HEK293 (cell line): ENCODE results near the gene TMEM200A.

ENCODE experiments used
- BCL11B ChIP-seq: fragments of 450-650 bp; formaldehyde crosslinking; IDR thresholded peaks from 2 replicates; pipeline ENCODE4 v1.5.1; 2016; ENCODE audit warnings: low read depth, missing biosample characterization, missing genetic modification characterization
- CTCF ChIP-seq: fragments of 450-650 bp; formaldehyde crosslinking; IDR thresholded peaks from 2 replicates; pipeline ENCODE4 v1.5.1; 2016; ENCODE audit warnings: missing biosample characterization, missing genetic modification characterization
- PATZ1 ChIP-seq: fragments of 450-650 bp; formaldehyde crosslinking; IDR thresholded peaks from 2 replicates; pipeline ENCODE4 v1.5.1; 2016; ENCODE audit warnings: missing biosample characterization, missing genetic modification characterization
- ZNF350 ChIP-seq: fragments of 450-650 bp; formaldehyde crosslinking; IDR thresholded peaks from 2 replicates; pipeline ENCODE4 v1.5.0; 2017; ENCODE audit warnings: missing biosample characterization, mild to moderate bottlenecking, missing genetic modification characterization
- ZNF48 ChIP-seq: fragments of 450-650 bp; formaldehyde crosslinking; IDR thresholded peaks from 2 replicates; pipeline ENCODE4 v1.5.1; 2016; ENCODE audit warnings: missing biosample characterization, missing genetic modification characterization
- ZNF558 ChIP-seq: fragments of 450-650 bp; formaldehyde crosslinking; IDR thresholded peaks from 2 replicates; pipeline ENCODE4 v1.5.1; 2016; ENCODE audit warnings: missing biosample characterization, missing genetic modification characterization
- TF ChIP-seq, protein P1 (sequence below): fragments of 450-650 bp; formaldehyde crosslinking; IDR thresholded peaks from 2 replicates; pipeline ENCODE4 v1.5.1; 2017; ENCODE audit warnings: missing biosample characterization, missing genetic modification characterization
- TF ChIP-seq, protein P2 (sequence below): fragments of 450-650 bp; formaldehyde crosslinking; IDR thresholded peaks from 2 replicates; pipeline ENCODE4 v1.5.1; 2016; ENCODE audit warnings: missing biosample characterization, missing genetic modification characterization
- TF ChIP-seq, protein P3 (sequence below): fragments of 450-650 bp; formaldehyde crosslinking; IDR thresholded peaks from 2 replicates; pipeline ENCODE4 v1.5.1; 2016; ENCODE audit warnings: missing biosample characterization, missing genetic modification characterization
- TF ChIP-seq, protein P4 (sequence below): fragments of 450-650 bp; formaldehyde crosslinking; IDR thresholded peaks from 2 replicates; pipeline ENCODE4 v1.5.1; 2016; ENCODE audit warnings: missing biosample characterization, missing genetic modification characterization, low read depth

GRCh38 chr6:130354322-130354721 lies 11.5 kb upstream of the TMEM200A start:
- TF ChIP-seq CTCF (tag by site-specific recombination) (no peak), ZNF350 (no peak), BCL11B (tag by site-specific recombination) (no peak), PATZ1 (tag by site-specific recombination) (no peak), ZNF48 (tag by site-specific recombination) (no peak), ZNF558 (tag by site-specific recombination) (no peak)
- TF ChIP-seq, protein P1, sequence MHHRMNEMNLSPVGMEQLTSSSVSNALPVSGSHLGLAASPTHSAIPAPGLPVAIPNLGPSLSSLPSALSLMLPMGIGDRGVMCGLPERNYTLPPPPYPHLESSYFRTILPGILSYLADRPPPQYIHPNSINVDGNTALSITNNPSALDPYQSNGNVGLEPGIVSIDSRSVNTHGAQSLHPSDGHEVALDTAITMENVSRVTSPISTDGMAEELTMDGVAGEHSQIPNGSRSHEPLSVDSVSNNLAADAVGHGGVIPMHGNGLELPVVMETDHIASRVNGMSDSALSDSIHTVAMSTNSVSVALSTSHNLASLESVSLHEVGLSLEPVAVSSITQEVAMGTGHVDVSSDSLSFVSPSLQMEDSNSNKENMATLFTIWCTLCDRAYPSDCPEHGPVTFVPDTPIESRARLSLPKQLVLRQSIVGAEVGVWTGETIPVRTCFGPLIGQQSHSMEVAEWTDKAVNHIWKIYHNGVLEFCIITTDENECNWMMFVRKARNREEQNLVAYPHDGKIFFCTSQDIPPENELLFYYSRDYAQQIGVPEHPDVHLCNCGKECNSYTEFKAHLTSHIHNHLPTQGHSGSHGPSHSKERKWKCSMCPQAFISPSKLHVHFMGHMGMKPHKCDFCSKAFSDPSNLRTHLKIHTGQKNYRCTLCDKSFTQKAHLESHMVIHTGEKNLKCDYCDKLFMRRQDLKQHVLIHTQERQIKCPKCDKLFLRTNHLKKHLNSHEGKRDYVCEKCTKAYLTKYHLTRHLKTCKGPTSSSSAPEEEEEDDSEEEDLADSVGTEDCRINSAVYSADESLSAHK (tag by site-specific recombination): no peak
- TF ChIP-seq, protein P2, sequence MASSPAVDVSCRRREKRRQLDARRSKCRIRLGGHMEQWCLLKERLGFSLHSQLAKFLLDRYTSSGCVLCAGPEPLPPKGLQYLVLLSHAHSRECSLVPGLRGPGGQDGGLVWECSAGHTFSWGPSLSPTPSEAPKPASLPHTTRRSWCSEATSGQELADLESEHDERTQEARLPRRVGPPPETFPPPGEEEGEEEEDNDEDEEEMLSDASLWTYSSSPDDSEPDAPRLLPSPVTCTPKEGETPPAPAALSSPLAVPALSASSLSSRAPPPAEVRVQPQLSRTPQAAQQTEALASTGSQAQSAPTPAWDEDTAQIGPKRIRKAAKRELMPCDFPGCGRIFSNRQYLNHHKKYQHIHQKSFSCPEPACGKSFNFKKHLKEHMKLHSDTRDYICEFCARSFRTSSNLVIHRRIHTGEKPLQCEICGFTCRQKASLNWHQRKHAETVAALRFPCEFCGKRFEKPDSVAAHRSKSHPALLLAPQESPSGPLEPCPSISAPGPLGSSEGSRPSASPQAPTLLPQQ (tag by site-specific recombination): no peak
- TF ChIP-seq, protein P3, sequence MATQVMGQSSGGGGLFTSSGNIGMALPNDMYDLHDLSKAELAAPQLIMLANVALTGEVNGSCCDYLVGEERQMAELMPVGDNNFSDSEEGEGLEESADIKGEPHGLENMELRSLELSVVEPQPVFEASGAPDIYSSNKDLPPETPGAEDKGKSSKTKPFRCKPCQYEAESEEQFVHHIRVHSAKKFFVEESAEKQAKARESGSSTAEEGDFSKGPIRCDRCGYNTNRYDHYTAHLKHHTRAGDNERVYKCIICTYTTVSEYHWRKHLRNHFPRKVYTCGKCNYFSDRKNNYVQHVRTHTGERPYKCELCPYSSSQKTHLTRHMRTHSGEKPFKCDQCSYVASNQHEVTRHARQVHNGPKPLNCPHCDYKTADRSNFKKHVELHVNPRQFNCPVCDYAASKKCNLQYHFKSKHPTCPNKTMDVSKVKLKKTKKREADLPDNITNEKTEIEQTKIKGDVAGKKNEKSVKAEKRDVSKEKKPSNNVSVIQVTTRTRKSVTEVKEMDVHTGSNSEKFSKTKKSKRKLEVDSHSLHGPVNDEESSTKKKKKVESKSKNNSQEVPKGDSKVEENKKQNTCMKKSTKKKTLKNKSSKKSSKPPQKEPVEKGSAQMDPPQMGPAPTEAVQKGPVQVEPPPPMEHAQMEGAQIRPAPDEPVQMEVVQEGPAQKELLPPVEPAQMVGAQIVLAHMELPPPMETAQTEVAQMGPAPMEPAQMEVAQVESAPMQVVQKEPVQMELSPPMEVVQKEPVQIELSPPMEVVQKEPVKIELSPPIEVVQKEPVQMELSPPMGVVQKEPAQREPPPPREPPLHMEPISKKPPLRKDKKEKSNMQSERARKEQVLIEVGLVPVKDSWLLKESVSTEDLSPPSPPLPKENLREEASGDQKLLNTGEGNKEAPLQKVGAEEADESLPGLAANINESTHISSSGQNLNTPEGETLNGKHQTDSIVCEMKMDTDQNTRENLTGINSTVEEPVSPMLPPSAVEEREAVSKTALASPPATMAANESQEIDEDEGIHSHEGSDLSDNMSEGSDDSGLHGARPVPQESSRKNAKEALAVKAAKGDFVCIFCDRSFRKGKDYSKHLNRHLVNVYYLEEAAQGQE (tag by site-specific recombination): no peak
- TF ChIP-seq, protein P4, sequence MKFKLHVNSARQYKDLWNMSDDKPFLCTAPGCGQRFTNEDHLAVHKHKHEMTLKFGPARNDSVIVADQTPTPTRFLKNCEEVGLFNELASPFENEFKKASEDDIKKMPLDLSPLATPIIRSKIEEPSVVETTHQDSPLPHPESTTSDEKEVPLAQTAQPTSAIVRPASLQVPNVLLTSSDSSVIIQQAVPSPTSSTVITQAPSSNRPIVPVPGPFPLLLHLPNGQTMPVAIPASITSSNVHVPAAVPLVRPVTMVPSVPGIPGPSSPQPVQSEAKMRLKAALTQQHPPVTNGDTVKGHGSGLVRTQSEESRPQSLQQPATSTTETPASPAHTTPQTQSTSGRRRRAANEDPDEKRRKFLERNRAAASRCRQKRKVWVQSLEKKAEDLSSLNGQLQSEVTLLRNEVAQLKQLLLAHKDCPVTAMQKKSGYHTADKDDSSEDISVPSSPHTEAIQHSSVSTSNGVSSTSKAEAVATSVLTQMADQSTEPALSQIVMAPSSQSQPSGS: no peak
